SK-N-SH (cell line): ENCODE measurements around the gene CSRP3. TPM values are rescaled to one million over a fixed set of nuclear protein-coding genes. Genes with fewer than 3 reads are reported as not detected.

Experiments
- CTCF ChIA-PET: fragments of 300-600, 350-600 bp; formaldehyde crosslinking; extraction: SDS; loops from one replicate; lab custom pipeline; 2021; lab: Yijun Ruan, JAX
- POLR2A ChIA-PET: fragments of 350-600 bp; sonication (Branson Sonifier 250); formaldehyde crosslinking; extraction: SDS; loops from one replicate; lab custom pipeline; 2020; ENCODE audit warnings: antibody characterized with exemption, inconsistent platforms; lab: Yijun Ruan, JAX
- DNase-seq: peaks from one replicate; pipeline ENCODE4 v3.0.0; 2012
- H2AFZ ChIP-seq: fragments of 200-600 bp; sonication (generic); 2 replicates; pipeline ENCODE4 v1.8.1; 2016; ENCODE audit warnings: antibody characterized with exemption, mild to moderate bottlenecking, low read depth
- H3F3A ChIP-seq: fragments of 200-600 bp; sonication (generic); replicated peaks from 2 replicates; pipeline ENCODE3; 2016; ENCODE audit warnings: antibody characterized with exemption, mild to moderate bottlenecking; ENCODE audit not compliant: insufficient read depth
- H3K27ac ChIP-seq, 2 experiments: fragments of 200-500 bp in 1 of 2; fragments of 200-600 bp in 1 of 2; sonication (Bioruptor generic) in 1 of 2; sonication (generic), shearing (Covaris generic) in 1 of 2; 2 replicates each; pipeline versions ENCODE4 v1.5.1 to v1.6.1; 2014 to 2016; ENCODE audit warnings: low read depth in 2 of 2, inconsistent platforms in 1 of 2, low read length in 1 of 2, mild to moderate bottlenecking in 1 of 2, mixed read lengths in 1 of 2
- H3K27me3 ChIP-seq: fragments of 200-600 bp; sonication (generic), shearing (Covaris generic); 2 replicates; pipeline ENCODE4 v1.6.1; 2016; ENCODE audit warnings: mixed run types; ENCODE audit not compliant: insufficient read depth
- H3K36me3 ChIP-seq, 2 experiments: fragments of 200-500 bp in 1 of 2; fragments of 200-600 bp in 1 of 2; sonication (Bioruptor generic) in 1 of 2; sonication (generic) in 1 of 2; replicated peaks in 1 of 2; 2 replicates each; pipeline versions ENCODE3 to v1.5.1; 2014 to 2016; ENCODE audit warnings: low read length in 1 of 2, mild to moderate bottlenecking in 1 of 2; ENCODE audit not compliant: insufficient read depth in 2 of 2, control insufficient read depth in 1 of 2
- H3K4me1 ChIP-seq, 2 experiments: fragments of 200-500 bp in 1 of 2; fragments of 200-600 bp in 1 of 2; sonication (Bioruptor generic) in 1 of 2; sonication (generic), shearing (Covaris generic) in 1 of 2; 2 replicates each; pipeline versions ENCODE4 v1.5.1 to v1.6.1; 2014 to 2016; ENCODE audit warnings: low read depth in 1 of 2, low read length in 1 of 2, mixed run types in 1 of 2; ENCODE audit not compliant: insufficient read depth in 2 of 2, control insufficient read depth in 1 of 2
- H3K4me2 ChIP-seq: fragments of 200-600 bp; sonication (generic), shearing (Covaris generic); 2 replicates; pipeline ENCODE4 v1.6.1; 2017; ENCODE audit warnings: mixed run types
- H3K4me3 ChIP-seq, 2 experiments: fragments of 200-500 bp in 1 of 2; fragments of 200-600 bp in 1 of 2; sonication (Bioruptor generic) in 1 of 2; sonication (generic), shearing (Covaris generic) in 1 of 2; 2 replicates each; pipeline versions ENCODE4 v1.5.1 to v1.8.1; 2014 to 2016; ENCODE audit warnings: low read depth in 2 of 2, inconsistent platforms in 1 of 2, low read length in 1 of 2, mild to moderate bottlenecking in 1 of 2, mixed read lengths in 1 of 2, moderate library complexity in 1 of 2
- H3K79me2 ChIP-seq: fragments of 200-600 bp; sonication (generic); 2 replicates; pipeline ENCODE4 v1.8.1; 2017; ENCODE audit warnings: mild to moderate bottlenecking; ENCODE audit not compliant: insufficient read depth
- H3K9ac ChIP-seq: fragments of 200-600 bp; sonication (generic); 2 replicates; pipeline ENCODE4 v1.6.1; 2017; ENCODE audit warnings: mixed run types
- H3K9me2 ChIP-seq: fragments of 200-600 bp; sonication (generic); 2 replicates; pipeline ENCODE4 v1.6.1; 2017; ENCODE audit warnings: mixed run types
- H3K9me3 ChIP-seq: fragments of 200-600 bp; sonication (generic); 2 replicates; pipeline ENCODE4 v1.6.1; 2017; ENCODE audit warnings: mixed run types, mild to moderate bottlenecking, moderate library complexity
- H4K20me1 ChIP-seq: fragments of 200-600 bp; sonication (generic); 2 replicates; pipeline ENCODE4 v1.6.1; 2017; ENCODE audit warnings: mild to moderate bottlenecking, mixed run types; ENCODE audit not compliant: insufficient read depth
- FOSL2 ChIP-seq: IDR thresholded peaks from 2 replicates; pipeline ENCODE4 v1.4.0; 2012; ENCODE audit warnings: low read depth, mild to moderate bottlenecking, moderate library complexity, borderline replicate concordance
- GABPA ChIP-seq: IDR thresholded peaks from 2 replicates; pipeline ENCODE4 v1.4.0; 2012; ENCODE audit warnings: low read depth, mild to moderate bottlenecking
- GATA2 ChIP-seq: sonication (generic); formaldehyde crosslinking; IDR thresholded peaks from 2 replicates; pipeline ENCODE4 v1.5.0; 2020; ENCODE audit warnings: mild to moderate bottlenecking, missing genetic modification reagents
- NFIC ChIP-seq: IDR thresholded peaks from 2 replicates; pipeline ENCODE4 v1.4.0; 2012; ENCODE audit warnings: borderline replicate concordance
- RCOR1 ChIP-seq: fragments of 150-350 bp; IDR thresholded peaks from 2 replicates; pipeline ENCODE4 v1.6.1; 2017; ENCODE audit warnings: antibody characterized with exemption, low read length
- REST ChIP-seq: IDR thresholded peaks from 2 replicates; pipeline ENCODE4 v1.6.1; 2012; ENCODE audit warnings: mild to moderate bottlenecking, low read depth, low read length, moderate library complexity
- SMC3 ChIP-seq: IDR thresholded peaks from 2 replicates; pipeline ENCODE4 v1.6.1; 2012; ENCODE audit warnings: low read depth, low read length, improper control_type of control experiment
- YY1 ChIP-seq: IDR thresholded peaks from 2 replicates; pipeline ENCODE4 v1.4.0; 2012; ENCODE audit warnings: low read depth, mild to moderate bottlenecking
- ZBTB33 ChIP-seq: IDR thresholded peaks from 2 replicates; pipeline ENCODE4 v1.4.0; 2012; ENCODE audit warnings: low read depth, borderline replicate concordance
- WGBS: methylation state at CpG from one replicate; pipeline ENCODE4 v1.1.6; 2017; ENCODE audit warnings: low lambda C conversion rate; 5-methylcytosine and 5-hydroxymethylcytosine counted together
- polyA plus RNA-seq, 3 experiments: library from polyadenylated mRNA; depleted of rRNA; stranded (reverse); fragments of >200 nt; gene quantifications; 2 replicates each; pipeline ENCODE4 v1.2.3, GENCODE V29; 2012
- TF ChIP-seq, protein P1 (sequence below): fragments of 200-600 bp; sonication (generic); IDR thresholded peaks from 2 replicates; pipeline ENCODE4 v1.6.1; 2017; ENCODE audit warnings: antibody characterized with exemption, mild to moderate bottlenecking, moderate library complexity

CSRP3 gene
- polyA plus RNA-seq, 1 of the 3 experiments (the other 2 are of a cell fraction), result not detected

GRCh38 chr11:19251577-19251976, 49.8 kb upstream of the CSRP3 start (continued):
- TF ChIP-seq REST, result no peak
- TF ChIP-seq RCOR1, result no peak

GRCh38 chr11:19246816-19247215, 45.0 kb upstream of the CSRP3 start:
- H3K4me2 ChIP-seq, result no peak overlapping the region
- H3K9me3 ChIP-seq, result no peaks in the 10 kb centered on the region
- H3K36me3 ChIP-seq, result no peaks in the 10 kb centered on the region
- ChIA-PET POLR2A (no interaction called here), CTCF (interaction anchor here (0.9 to 2.2 kb wide), 2 partner anchors 13 to 15 kb away, joined by 3 to 8 read pairs; no protein-coding TSS in a partner anchor)
- no peak overlapping the region for H3K27ac ChIP-seq
- no peaks in the 10 kb centered on the region for H4K20me1 ChIP-seq
- no peaks in the 10 kb centered on the region for H3K27me3 ChIP-seq
- no peak overlapping the region for H3K9ac ChIP-seq
- no peaks in the 10 kb centered on the region for H3K79me2 ChIP-seq
- H3K4me1 ChIP-seq, result peaks cover 0 to 4% of the 10 kb centered on the region in 2 experiments; a peak in 1 of 4 replicates
- no peaks in the 10 kb centered on the region for H3K9me2 ChIP-seq
- TF ChIP-seq YY1 (no peak), GABPA (no peak), FOSL2 (no peak), RCOR1 (no peak), GATA2 (no peak), SMC3 (no peak), NFIC (no peak)
- TF ChIP-seq, protein P1, sequence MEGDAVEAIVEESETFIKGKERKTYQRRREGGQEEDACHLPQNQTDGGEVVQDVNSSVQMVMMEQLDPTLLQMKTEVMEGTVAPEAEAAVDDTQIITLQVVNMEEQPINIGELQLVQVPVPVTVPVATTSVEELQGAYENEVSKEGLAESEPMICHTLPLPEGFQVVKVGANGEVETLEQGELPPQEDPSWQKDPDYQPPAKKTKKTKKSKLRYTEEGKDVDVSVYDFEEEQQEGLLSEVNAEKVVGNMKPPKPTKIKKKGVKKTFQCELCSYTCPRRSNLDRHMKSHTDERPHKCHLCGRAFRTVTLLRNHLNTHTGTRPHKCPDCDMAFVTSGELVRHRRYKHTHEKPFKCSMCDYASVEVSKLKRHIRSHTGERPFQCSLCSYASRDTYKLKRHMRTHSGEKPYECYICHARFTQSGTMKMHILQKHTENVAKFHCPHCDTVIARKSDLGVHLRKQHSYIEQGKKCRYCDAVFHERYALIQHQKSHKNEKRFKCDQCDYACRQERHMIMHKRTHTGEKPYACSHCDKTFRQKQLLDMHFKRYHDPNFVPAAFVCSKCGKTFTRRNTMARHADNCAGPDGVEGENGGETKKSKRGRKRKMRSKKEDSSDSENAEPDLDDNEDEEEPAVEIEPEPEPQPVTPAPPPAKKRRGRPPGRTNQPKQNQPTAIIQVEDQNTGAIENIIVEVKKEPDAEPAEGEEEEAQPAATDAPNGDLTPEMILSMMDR, result no peak
- DNase-seq, result no peak
- no peak overlapping the region for H2AFZ ChIP-seq
- 89% methylated on average over 1 of the region's 1 CpG for WGBS
- no peaks in the 10 kb centered on the region for H3F3A ChIP-seq
- H3K4me3 ChIP-seq, result no peak overlapping the region

DNA sequence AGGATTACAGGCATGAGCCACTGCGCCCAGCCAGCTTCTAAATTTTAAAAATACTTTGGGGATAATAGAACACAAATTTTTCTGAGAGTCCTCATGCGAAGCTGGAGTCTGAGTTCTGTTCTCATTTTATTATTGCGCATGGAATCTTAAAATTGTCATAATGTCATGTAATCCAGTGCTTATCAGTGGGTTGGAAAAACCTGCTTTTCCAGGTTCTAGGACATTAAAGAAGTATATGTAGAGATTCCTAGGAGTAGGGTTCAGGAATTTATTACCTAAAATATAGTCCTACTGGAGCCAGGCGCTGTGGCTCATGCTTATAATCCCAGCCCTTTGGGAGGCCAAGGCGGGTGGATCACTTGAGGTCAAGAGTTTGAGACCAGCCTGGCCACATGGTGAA, 43.6 kb upstream of the CSRP3 start:
- H3K4me2 ChIP-seq, result no peak overlapping the region
- H3K27me3 ChIP-seq, result no peaks in the 10 kb centered on the region
- H3K9me3 ChIP-seq, result no peaks in the 10 kb centered on the region
- ChIA-PET POLR2A (no interaction called here), CTCF (interaction anchor here (0.8 to 2.2 kb wide), 5 partner anchors 14 to 471 kb away, joined by 3 to 8 read pairs (median 4); no protein-coding TSS in a partner anchor)
- no peak for TF ChIP-seq YY1
- no peak for TF ChIP-seq ZBTB33
- no peak for DNase-seq
- H3F3A ChIP-seq, result no peaks in the 10 kb centered on the region
- H3K9me2 ChIP-seq, result no peaks in the 10 kb centered on the region
- H3K27ac ChIP-seq, result no peak overlapping the region
- no peak overlapping the region for H3K9ac ChIP-seq
- no peaks in the 10 kb centered on the region for H3K36me3 ChIP-seq
- no peaks in the 10 kb centered on the region; the same call in 1 of the 2 replicates for H3K79me2 ChIP-seq
- H2AFZ ChIP-seq, result no peak overlapping the region
- H3K4me1 ChIP-seq, result peaks cover 0 to 6% of the 10 kb centered on the region in 2 experiments; a peak in 1 of 4 replicates
- WGBS, result 97% methylated on average over 5 of the region's 5 CpGs
- no peak overlapping the region for H3K4me3 ChIP-seq
- no peaks in the 10 kb centered on the region for H4K20me1 ChIP-seq
